Ishikawa (cell line): Measurements from ENCODE around the gene AKAP3.
A peak's percentile ranks its signal among the peaks of the same experiment; 100 is the strongest.

Experiments used
- CEBPB ChIP-seq: IDR thresholded peaks from 2 replicates; pipeline ENCODE4 v1.6.1; 2012
- CREB1 ChIP-seq: IDR thresholded peaks from 2 replicates; pipeline ENCODE4 v1.6.1; 2012; ENCODE audit warnings: low read depth
- EGR1 ChIP-seq: IDR thresholded peaks from 2 replicates; pipeline ENCODE4 v1.6.1; 2012
- EP300 ChIP-seq: IDR thresholded peaks from 2 replicates; pipeline ENCODE4 v1.6.1; 2012; ENCODE audit warnings: borderline replicate concordance
- FOXM1 ChIP-seq: IDR thresholded peaks from 2 replicates; pipeline ENCODE4 v1.6.1; 2012; ENCODE audit warnings: low read depth, borderline replicate concordance
- NFIC ChIP-seq: IDR thresholded peaks from 2 replicates; pipeline ENCODE4 v1.6.1; 2012
- RAD21 ChIP-seq: IDR thresholded peaks from 2 replicates; pipeline ENCODE4 v1.6.1; 2012; ENCODE audit warnings: low read depth
- TCF12 ChIP-seq: IDR thresholded peaks from 2 replicates; pipeline ENCODE4 v1.6.1; 2012; ENCODE audit warnings: low read depth
- TEAD4 ChIP-seq: IDR thresholded peaks from 2 replicates; pipeline ENCODE4 v1.6.1; 2012
- YY1 ChIP-seq: IDR thresholded peaks from 2 replicates; pipeline ENCODE4 v1.6.1; 2012; ENCODE audit warnings: low read depth
- ZBTB7A ChIP-seq: IDR thresholded peaks from 2 replicates; pipeline ENCODE4 v1.6.1; 2012; ENCODE audit warnings: low read depth
- TF ChIP-seq, protein P1 (sequence below): IDR thresholded peaks from 2 replicates; pipeline ENCODE4 v1.6.1; 2012
- TF ChIP-seq, protein P2 (sequence below): IDR thresholded peaks from 2 replicates; pipeline ENCODE4 v1.6.1; 2012; ENCODE audit warnings: low read depth, mild to moderate bottlenecking

DNA sequence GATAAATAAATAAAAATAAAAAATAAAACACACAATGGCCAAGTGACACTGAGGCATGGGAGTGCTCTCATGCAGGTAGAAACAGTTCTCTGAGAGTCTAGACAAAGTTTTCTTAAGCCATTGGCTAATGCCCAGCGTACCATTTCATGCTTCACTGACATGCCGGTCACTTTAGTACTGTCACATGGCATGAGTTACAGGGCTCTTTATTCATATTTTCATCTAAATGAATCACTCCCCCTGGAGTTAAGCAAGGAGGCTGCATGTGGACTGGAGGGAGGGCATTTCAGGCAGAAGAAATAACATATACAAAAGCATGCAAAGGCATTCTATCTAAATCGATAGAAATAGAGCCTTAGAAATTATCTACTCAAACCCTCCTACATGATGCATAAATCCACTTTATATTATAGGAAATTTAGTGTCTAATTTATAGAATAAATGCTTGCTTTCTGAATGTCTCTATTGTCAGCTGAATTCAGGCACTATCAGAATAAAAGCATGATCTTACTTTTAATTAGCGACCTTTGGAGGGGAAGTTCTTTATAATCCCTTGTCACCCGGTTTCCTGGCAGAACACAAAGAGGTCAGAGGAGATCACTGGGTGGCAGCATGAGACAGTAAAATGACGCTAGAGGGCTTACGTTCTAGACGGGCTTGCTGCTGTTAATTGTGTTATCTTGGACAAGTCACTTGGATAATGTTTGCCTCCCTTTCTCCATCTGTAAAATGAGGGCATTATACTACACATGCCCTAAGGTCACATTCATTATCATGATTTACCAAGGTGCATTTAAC lies 69.3 kb downstream of the AKAP3 start:
- TF ChIP-seq YY1 (no peak), CEBPB (no peak), CREB1 (no peak), TCF12 (no peak), RAD21 (peak; percentile 46), EP300 (no peak), ZBTB7A (no peak), EGR1 (no peak), NFIC (no peak), TEAD4 (no peak), FOXM1 (no peak)
- TF ChIP-seq, protein P1, sequence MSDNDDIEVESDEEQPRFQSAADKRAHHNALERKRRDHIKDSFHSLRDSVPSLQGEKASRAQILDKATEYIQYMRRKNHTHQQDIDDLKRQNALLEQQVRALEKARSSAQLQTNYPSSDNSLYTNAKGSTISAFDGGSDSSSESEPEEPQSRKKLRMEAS: no peak
- TF ChIP-seq, protein P2, sequence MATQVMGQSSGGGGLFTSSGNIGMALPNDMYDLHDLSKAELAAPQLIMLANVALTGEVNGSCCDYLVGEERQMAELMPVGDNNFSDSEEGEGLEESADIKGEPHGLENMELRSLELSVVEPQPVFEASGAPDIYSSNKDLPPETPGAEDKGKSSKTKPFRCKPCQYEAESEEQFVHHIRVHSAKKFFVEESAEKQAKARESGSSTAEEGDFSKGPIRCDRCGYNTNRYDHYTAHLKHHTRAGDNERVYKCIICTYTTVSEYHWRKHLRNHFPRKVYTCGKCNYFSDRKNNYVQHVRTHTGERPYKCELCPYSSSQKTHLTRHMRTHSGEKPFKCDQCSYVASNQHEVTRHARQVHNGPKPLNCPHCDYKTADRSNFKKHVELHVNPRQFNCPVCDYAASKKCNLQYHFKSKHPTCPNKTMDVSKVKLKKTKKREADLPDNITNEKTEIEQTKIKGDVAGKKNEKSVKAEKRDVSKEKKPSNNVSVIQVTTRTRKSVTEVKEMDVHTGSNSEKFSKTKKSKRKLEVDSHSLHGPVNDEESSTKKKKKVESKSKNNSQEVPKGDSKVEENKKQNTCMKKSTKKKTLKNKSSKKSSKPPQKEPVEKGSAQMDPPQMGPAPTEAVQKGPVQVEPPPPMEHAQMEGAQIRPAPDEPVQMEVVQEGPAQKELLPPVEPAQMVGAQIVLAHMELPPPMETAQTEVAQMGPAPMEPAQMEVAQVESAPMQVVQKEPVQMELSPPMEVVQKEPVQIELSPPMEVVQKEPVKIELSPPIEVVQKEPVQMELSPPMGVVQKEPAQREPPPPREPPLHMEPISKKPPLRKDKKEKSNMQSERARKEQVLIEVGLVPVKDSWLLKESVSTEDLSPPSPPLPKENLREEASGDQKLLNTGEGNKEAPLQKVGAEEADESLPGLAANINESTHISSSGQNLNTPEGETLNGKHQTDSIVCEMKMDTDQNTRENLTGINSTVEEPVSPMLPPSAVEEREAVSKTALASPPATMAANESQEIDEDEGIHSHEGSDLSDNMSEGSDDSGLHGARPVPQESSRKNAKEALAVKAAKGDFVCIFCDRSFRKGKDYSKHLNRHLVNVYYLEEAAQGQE: no peak
